ENCODE measurements around the gene PXMP2.

Gene PXMP2

GRCh38 chr12:132727091-132727794 is 39.9 kb downstream of the PXMP2 start:
- Histone ChIP-seq H3K27ac (ENCODE audit: low read depth, low read length) (no peak overlapping the region), H3K4me3 (ENCODE audit: low read length) (no peak overlapping the region), H3K4me1 (ENCODE audit: insufficient read depth, low read length) (no peaks in the 10 kb centered on the region), H3K9me3 (ENCODE audit: insufficient read depth, low read depth, low read length) (peaks cover 6% of the 10 kb centered on the region; the same call in 1 of the 2 replicates), H3K9ac (ENCODE audit: low read depth, low read length) (no peak overlapping the region), H3K36me3 (ENCODE audit: insufficient read depth, low read length) (peaks cover 95% of the 10 kb centered on the region), H3K27me3 (ENCODE audit: insufficient read depth, low read length) (no peaks in the 10 kb centered on the region)
- 93% methylated on average over 37 of the region's 37 CpGs for WGBS

- Histone ChIP-seq H3K4me1 (ENCODE audit: insufficient read depth, low read length) (no peaks in the 10 kb centered on the region), H3K27ac (ENCODE audit: low read depth, low read length) (no peak overlapping the region), H3K9ac (ENCODE audit: low read depth, low read length) (no peak overlapping the region), H3K9me3 (ENCODE audit: insufficient read depth, low read depth, low read length) (peaks cover 6% of the 10 kb centered on the region; the same call in 1 of the 2 replicates), H3K36me3 (ENCODE audit: insufficient read depth, low read length) (peaks cover 97% of the 10 kb centered on the region), H3K4me3 (ENCODE audit: low read length) (no peak overlapping the region), H3K27me3 (ENCODE audit: insufficient read depth, low read length) (no peaks in the 10 kb centered on the region)
- WGBS = 93% methylated on average over 7 of the region's 7 CpGs
Measured at GRCh38 chr12:132728502-132728901, 41.1 kb downstream of the PXMP2 start.

- Histone ChIP-seq H3K36me3 (ENCODE audit: insufficient read depth, low read length) (peaks cover 97% of the 10 kb centered on the region), H3K27ac (ENCODE audit: low read depth, low read length) (no peak overlapping the region), H3K4me1 (ENCODE audit: insufficient read depth, low read length) (no peaks in the 10 kb centered on the region), H3K27me3 (ENCODE audit: insufficient read depth, low read length) (no peaks in the 10 kb centered on the region), H3K9me3 (ENCODE audit: insufficient read depth, low read depth, low read length) (peaks cover 6% of the 10 kb centered on the region; the same call in 1 of the 2 replicates), H3K4me3 (ENCODE audit: low read length) (no peak overlapping the region), H3K9ac (ENCODE audit: low read depth, low read length) (no peak overlapping the region)
- 93% methylated on average over 24 of the region's 24 CpGs for WGBS
Measured at GRCh38 chr12:132729541-132730320, 42.3 kb downstream of the PXMP2 start.

- peaks cover 97% of the 10 kb centered on the region for H3K36me3 ChIP-seq (ENCODE audit: insufficient read depth, low read length)
- peaks cover 6% of the 10 kb centered on the region; the same call in 1 of the 2 replicates for H3K9me3 ChIP-seq (ENCODE audit: insufficient read depth, low read depth, low read length)
- no peaks in the 10 kb centered on the region for H3K27me3 ChIP-seq (ENCODE audit: insufficient read depth, low read length)
- no peak overlapping the region for H3K9ac ChIP-seq (ENCODE audit: low read depth, low read length)
- H3K27ac ChIP-seq (ENCODE audit: low read depth, low read length) = no peak overlapping the region
- H3K4me3 ChIP-seq (ENCODE audit: low read length) = no peak overlapping the region
- no peaks in the 10 kb centered on the region for H3K4me1 ChIP-seq (ENCODE audit: insufficient read depth, low read length)
- WGBS = 93% methylated on average over 11 of the region's 11 CpGs
Measured at GRCh38 chr12:132730353-132730752, 43.0 kb downstream of the PXMP2 start.

- Histone ChIP-seq H3K36me3 (ENCODE audit: insufficient read depth, low read length) (peaks cover 96% of the 10 kb centered on the region), H3K9me3 (ENCODE audit: insufficient read depth, low read depth, low read length) (peaks cover 6% of the 10 kb centered on the region; the same call in 1 of the 2 replicates), H3K27me3 (ENCODE audit: insufficient read depth, low read length) (no peaks in the 10 kb centered on the region), H3K4me3 (ENCODE audit: low read length) (no peak overlapping the region), H3K9ac (ENCODE audit: low read depth, low read length) (no peak overlapping the region), H3K4me1 (ENCODE audit: insufficient read depth, low read length) (no peaks in the 10 kb centered on the region), H3K27ac (ENCODE audit: low read depth, low read length) (no peak overlapping the region)
- 95% methylated on average over 16 of the region's 17 CpGs for WGBS
Measured at GRCh38 chr12:132731574-132731973, 44.2 kb downstream of the PXMP2 start.

- 83% methylated on average over 10 of the region's 10 CpGs for WGBS
- Histone ChIP-seq H3K27ac (ENCODE audit: low read depth, low read length) (no peak overlapping the region), H3K9me3 (ENCODE audit: insufficient read depth, low read depth, low read length) (peaks cover 6% of the 10 kb centered on the region; the same call in 1 of the 2 replicates), H3K36me3 (ENCODE audit: insufficient read depth, low read length) (peaks cover 93% of the 10 kb centered on the region), H3K4me1 (ENCODE audit: insufficient read depth, low read length) (no peaks in the 10 kb centered on the region), H3K27me3 (ENCODE audit: insufficient read depth, low read length) (no peaks in the 10 kb centered on the region), H3K9ac (ENCODE audit: low read depth, low read length) (no peak overlapping the region), H3K4me3 (ENCODE audit: low read length) (no peak overlapping the region)
Measured at GRCh38 chr12:132734206-132734605, 46.8 kb downstream of the PXMP2 start.

- Histone ChIP-seq H3K4me3 (ENCODE audit: low read length) (no peak overlapping the region), H3K27me3 (ENCODE audit: insufficient read depth, low read length) (no peaks in the 10 kb centered on the region), H3K36me3 (ENCODE audit: insufficient read depth, low read length) (peaks cover 96% of the 10 kb centered on the region), H3K9ac (ENCODE audit: low read depth, low read length) (no peak overlapping the region), H3K9me3 (ENCODE audit: insufficient read depth, low read depth, low read length) (no peaks in the 10 kb centered on the region), H3K27ac (ENCODE audit: low read depth, low read length) (no peak overlapping the region), H3K4me1 (ENCODE audit: insufficient read depth, low read length) (no peaks in the 10 kb centered on the region)
- WGBS = 96% methylated on average over 20 of the region's 20 CpGs
Measured at GRCh38 chr12:132735496-132735895, 48.1 kb downstream of the PXMP2 start.

- Histone ChIP-seq H3K27me3 (ENCODE audit: insufficient read depth, low read length) (no peaks in the 10 kb centered on the region), H3K36me3 (ENCODE audit: insufficient read depth, low read length) (peaks cover 96% of the 10 kb centered on the region), H3K4me3 (ENCODE audit: low read length) (no peak overlapping the region), H3K4me1 (ENCODE audit: insufficient read depth, low read length) (no peaks in the 10 kb centered on the region), H3K9me3 (ENCODE audit: insufficient read depth, low read depth, low read length) (no peaks in the 10 kb centered on the region), H3K9ac (ENCODE audit: low read depth, low read length) (no peak overlapping the region), H3K27ac (ENCODE audit: low read depth, low read length) (no peak overlapping the region)
- WGBS = 96% methylated on average over 12 of the region's 12 CpGs
Measured at GRCh38 chr12:132736378-132736777, 49.0 kb downstream of the PXMP2 start.

GRCh38 chr12:132736913-132737312 is 49.5 kb downstream of the PXMP2 start:
- H3K4me3 ChIP-seq (ENCODE audit: low read length) = no peak overlapping the region
- H3K27me3 ChIP-seq (ENCODE audit: insufficient read depth, low read length) = no peaks in the 10 kb centered on the region
- peaks cover 96% of the 10 kb centered on the region for H3K36me3 ChIP-seq (ENCODE audit: insufficient read depth, low read length)
- H3K27ac ChIP-seq (ENCODE audit: low read depth, low read length) = no peak overlapping the region
- H3K4me1 ChIP-seq (ENCODE audit: insufficient read depth, low read length) = no peaks in the 10 kb centered on the region
- no peak overlapping the region for H3K9ac ChIP-seq (ENCODE audit: low read depth, low read length)
- no peaks in the 10 kb centered on the region for H3K9me3 ChIP-seq (ENCODE audit: insufficient read depth, low read depth, low read length)
- 96% methylated on average over 15 of the region's 15 CpGs for WGBS

GRCh38 chr12:132739600-132740312 is 52.4 kb downstream of the PXMP2 start:
- H3K9ac ChIP-seq (ENCODE audit: low read depth, low read length) = no peak overlapping the region
- WGBS = 96% methylated on average over 19 of the region's 19 CpGs

GRCh38 chr12:132740313-132740646 is 52.9 kb downstream of the PXMP2 start:
- H3K4me1 ChIP-seq (ENCODE audit: insufficient read depth, low read length) = no peaks in the 10 kb centered on the region
- H3K4me3 ChIP-seq (ENCODE audit: low read length) = no peak overlapping the region
- no peaks in the 10 kb centered on the region for H3K27me3 ChIP-seq (ENCODE audit: insufficient read depth, low read length)
- WGBS = 95% methylated on average over 6 of the region's 6 CpGs
- H3K36me3 ChIP-seq (ENCODE audit: insufficient read depth, low read length) = peaks cover 94% of the 10 kb centered on the region
- no peaks in the 10 kb centered on the region for H3K9me3 ChIP-seq (ENCODE audit: insufficient read depth, low read depth, low read length)
- H3K27ac ChIP-seq (ENCODE audit: low read depth, low read length) = no peak overlapping the region
- H3K9ac ChIP-seq (ENCODE audit: low read depth, low read length) = no peak overlapping the region

More at GRCh38 chr12:132739600-132740312, 52.4 kb downstream of the PXMP2 start:
- H3K27me3 ChIP-seq (ENCODE audit: insufficient read depth, low read length) = no peaks in the 10 kb centered on the region
- H3K27ac ChIP-seq (ENCODE audit: low read depth, low read length) = no peak overlapping the region
- no peak overlapping the region for H3K4me3 ChIP-seq (ENCODE audit: low read length)
- H3K36me3 ChIP-seq (ENCODE audit: insufficient read depth, low read length) = peaks cover 94% of the 10 kb centered on the region
- H3K4me1 ChIP-seq (ENCODE audit: insufficient read depth, low read length) = no peaks in the 10 kb centered on the region
- no peaks in the 10 kb centered on the region for H3K9me3 ChIP-seq (ENCODE audit: insufficient read depth, low read depth, low read length)

Measured in HUES64 (cell line).